Spinal cord (tissue), 10 donors: Measurements from ENCODE around the gene MYO1D. TPM values are rescaled to one million over a fixed set of nuclear protein-coding genes. Genes with fewer than 3 reads are reported as not detected.
"Not testable (repeated sequence)": the region's sequence is repeated elsewhere in the genome, so short reads cannot be mapped to it uniquely, and the experiment has no call there.

Experiments used
- DNase-seq, 6 donors: peaks; one replicate each; pipeline versions ENCODE4 v3.0.0 to v3.0.0-alpha.2; 2013 to 2015; ENCODE audit warnings: low spot score in 6 of 6, low read depth in 4 of 6
- H3K27ac ChIP-seq: one replicate; pipeline ENCODE4 v1.5.1; 2013; ENCODE audit warnings: low read depth, low read length, control low read depth
- H3K27me3 ChIP-seq: one replicate; pipeline ENCODE4 v1.6.1; 2013; ENCODE audit warnings: low read length; ENCODE audit not compliant: control insufficient read depth, insufficient read depth
- H3K36me3 ChIP-seq: one replicate; pipeline ENCODE4 v1.6.1; 2013; ENCODE audit warnings: low read length; ENCODE audit not compliant: control insufficient read depth, insufficient read depth
- H3K4me1 ChIP-seq: one replicate; pipeline ENCODE4 v1.6.1; 2013; ENCODE audit warnings: low read length; ENCODE audit not compliant: control insufficient read depth, insufficient read depth
- H3K4me3 ChIP-seq: one replicate; pipeline ENCODE4 v1.5.1; 2013; ENCODE audit warnings: low read depth, low read length, control low read depth
- H3K9me3 ChIP-seq: one replicate; pipeline ENCODE4 v1.6.1; 2013; ENCODE audit warnings: low read length; ENCODE audit not compliant: control insufficient read depth, insufficient read depth
- WGBS: methylation state at CpG from one replicate; pipeline ENCODE4 v1.1.5; 2013; ENCODE audit warnings: missing lambda C conversion rate; ENCODE audit not compliant: insufficient coverage; 5-methylcytosine and 5-hydroxymethylcytosine counted together
- polyA plus RNA-seq, 2 donors: library from polyadenylated mRNA; unstranded; fragments of 120-200 nt; gene quantifications; one replicate each; pipeline ENCODE4 v1.2.1, GENCODE V29; 2013; ENCODE audit not compliant: insufficient read length in 2 of 2
- total RNA-seq, 2 donors: library from RNA; depleted of rRNA in 1 of 2; stranded (reverse); fragments of 120-200 nt in 1 of 2; fragments of >200 nt in 1 of 2; gene quantifications; one replicate each; pipeline versions ENCODE4 v1.2.3 to v1.2.4, GENCODE V29; 2013 to 2014
- donor health status: healthy.

MYO1D gene
- total and polyA plus RNA-seq, 4 donors, result 5.0 to 29.1 (median 9.2) TPM

DNA sequence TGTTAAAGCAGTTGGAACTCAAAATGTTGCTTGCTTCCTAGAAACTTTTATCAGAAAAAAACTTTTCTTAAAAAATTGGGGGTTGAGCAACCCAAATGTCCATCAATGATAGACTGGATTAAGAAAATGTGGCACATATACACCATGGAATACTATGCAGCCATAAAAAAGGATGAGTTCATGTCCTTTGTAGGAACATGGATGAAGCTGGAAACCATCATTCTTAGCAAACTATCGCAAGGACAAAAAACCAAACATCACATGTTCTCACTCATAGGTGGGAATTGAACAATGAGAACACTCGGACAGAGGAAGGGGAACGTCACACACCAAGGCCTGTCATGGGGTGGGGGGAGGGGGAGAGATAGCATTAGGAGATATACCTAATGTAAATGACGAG lies 137.8 kb downstream of the MYO1D start:
- not testable (repeated sequence) for DNase-seq, H3K9me3 ChIP-seq, H3K27ac ChIP-seq, H3K4me3 ChIP-seq, H3K36me3 ChIP-seq, H3K27me3 ChIP-seq, H3K4me1 ChIP-seq
- no CpG with 5 or more reads among the region's 4 CpGs for WGBS

DNA sequence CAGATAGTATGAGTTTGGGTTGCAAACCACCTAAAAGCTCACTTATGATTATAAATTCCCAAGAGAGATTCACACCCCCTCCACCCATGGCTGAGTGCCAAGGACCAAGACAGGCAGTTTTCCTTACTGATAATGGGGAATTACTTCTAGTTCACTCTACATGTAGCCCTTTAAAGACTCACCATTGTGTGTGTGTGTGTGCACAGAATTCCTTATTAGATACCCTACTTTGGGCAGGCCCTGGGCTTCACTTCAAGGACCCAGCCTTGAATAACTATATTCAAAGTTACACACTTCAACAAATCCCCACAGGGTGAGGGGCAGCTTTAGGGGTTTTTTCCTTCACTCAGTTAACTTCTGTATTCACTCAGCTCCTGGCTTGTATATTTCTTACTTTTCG lies 143.5 kb downstream of the MYO1D start:
- DNase-seq, result peak in 2 of 6 donors; percentile 40 to 62
- Histone ChIP-seq H3K4me3 (no peak overlapping the region), H3K27ac (peak overlapping the region; percentile 25), H3K36me3 (peaks cover 7% of the 10 kb centered on the region), H3K4me1 (no peaks in the 10 kb centered on the region), H3K9me3 (peaks cover 4% of the 10 kb centered on the region), H3K27me3 (no peaks in the 10 kb centered on the region)
- no CpG with 5 or more reads among the region's 1 CpG for WGBS

- peak overlapping the region; percentile 25 for H3K27ac ChIP-seq
- H3K36me3 ChIP-seq, result peaks cover 7% of the 10 kb centered on the region
- peaks cover 4% of the 10 kb centered on the region for H3K9me3 ChIP-seq
- peak in 2 of 6 donors; percentile 20 to 31 for DNase-seq
- no peaks in the 10 kb centered on the region for H3K4me1 ChIP-seq
- H3K4me3 ChIP-seq, result no peak overlapping the region
- no peaks in the 10 kb centered on the region for H3K27me3 ChIP-seq
- WGBS, result 61% methylated on average over 5 of the region's 6 CpGs
Measured at GRCh38 chr17:32732900-32733299, 144.0 kb downstream of the MYO1D start.

- no peaks in the 10 kb centered on the region for H3K4me1 ChIP-seq
- H3K27ac ChIP-seq, result no peak overlapping the region
- H3K36me3 ChIP-seq, result peaks cover 7% of the 10 kb centered on the region
- H3K9me3 ChIP-seq, result peaks cover 4% of the 10 kb centered on the region
- 100% methylated on average over 2 of the region's 2 CpGs for WGBS
- no peak overlapping the region for H3K4me3 ChIP-seq
- no peaks in the 10 kb centered on the region for H3K27me3 ChIP-seq
- no peak for DNase-seq
Measured at GRCh38 chr17:32732296-32732642, 144.7 kb downstream of the MYO1D start.

- WGBS, result 96% methylated on average over 13 of the region's 13 CpGs
- Histone ChIP-seq H3K27ac (no peak overlapping the region), H3K36me3 (peaks cover 7% of the 10 kb centered on the region), H3K27me3 (no peaks in the 10 kb centered on the region), H3K9me3 (peaks cover 4% of the 10 kb centered on the region), H3K4me1 (no peaks in the 10 kb centered on the region), H3K4me3 (no peak overlapping the region)
- no peak for DNase-seq
Measured at GRCh38 chr17:32731556-32732295, 145.2 kb downstream of the MYO1D start.

GRCh38 chr17:32727681-32728080 lies 149.2 kb downstream of the MYO1D start:
- Histone ChIP-seq H3K36me3 (peaks cover 3% of the 10 kb centered on the region), H3K27ac (no peak overlapping the region), H3K27me3 (no peaks in the 10 kb centered on the region), H3K4me1 (no peaks in the 10 kb centered on the region), H3K9me3 (peaks cover 4% of the 10 kb centered on the region), H3K4me3 (no peak overlapping the region)
- peak in 1 of 6 donors; percentile 65 for DNase-seq

GRCh38 chr17:32725697-32726096 lies 151.2 kb downstream of the MYO1D start:
- H3K4me1 ChIP-seq, result no peaks in the 10 kb centered on the region
- DNase-seq, result no peak
- H3K27me3 ChIP-seq, result no peaks in the 10 kb centered on the region
- H3K9me3 ChIP-seq, result no peaks in the 10 kb centered on the region
- WGBS, result no CpG with 5 or more reads among the region's 1 CpG
- no peak overlapping the region for H3K4me3 ChIP-seq
- H3K36me3 ChIP-seq, result no peaks in the 10 kb centered on the region
- H3K27ac ChIP-seq, result no peak overlapping the region

GRCh38 chr17:32723310-32723955 lies 153.5 kb downstream of the MYO1D start:
- Histone ChIP-seq H3K4me1 (no peaks in the 10 kb centered on the region), H3K4me3 (no peak overlapping the region), H3K36me3 (no peaks in the 10 kb centered on the region), H3K9me3 (no peaks in the 10 kb centered on the region), H3K27me3 (no peaks in the 10 kb centered on the region), H3K27ac (no peak overlapping the region)
- DNase-seq, result no peak
- WGBS, result 79% methylated on average over 4 of the region's 5 CpGs

DNA sequence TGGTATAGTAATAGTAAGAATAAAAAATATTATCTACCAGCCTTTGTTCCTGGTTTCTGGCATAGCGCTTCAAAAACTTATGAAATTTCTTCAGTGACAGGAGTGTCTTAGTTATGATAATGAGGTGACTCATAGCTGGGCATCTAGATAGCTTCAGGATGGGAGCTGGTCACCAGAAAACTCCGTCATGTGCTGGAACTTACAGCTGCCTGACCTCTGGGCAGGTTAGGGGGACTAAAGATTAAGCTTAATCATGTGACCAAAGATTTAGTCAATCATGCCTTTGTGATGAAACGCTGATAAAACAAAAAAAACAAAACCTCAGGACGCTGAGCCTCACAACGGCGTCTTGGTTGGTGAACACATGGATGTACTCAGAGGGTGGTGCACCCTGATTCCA lies 154.2 kb downstream of the MYO1D start:
- Histone ChIP-seq H3K4me1 (no peaks in the 10 kb centered on the region), H3K9me3 (no peaks in the 10 kb centered on the region), H3K27ac (no peak overlapping the region), H3K4me3 (no peak overlapping the region), H3K36me3 (no peaks in the 10 kb centered on the region), H3K27me3 (no peaks in the 10 kb centered on the region)
- DNase-seq, result no peak
- 94% methylated on average over 5 of the region's 6 CpGs for WGBS

DNA sequence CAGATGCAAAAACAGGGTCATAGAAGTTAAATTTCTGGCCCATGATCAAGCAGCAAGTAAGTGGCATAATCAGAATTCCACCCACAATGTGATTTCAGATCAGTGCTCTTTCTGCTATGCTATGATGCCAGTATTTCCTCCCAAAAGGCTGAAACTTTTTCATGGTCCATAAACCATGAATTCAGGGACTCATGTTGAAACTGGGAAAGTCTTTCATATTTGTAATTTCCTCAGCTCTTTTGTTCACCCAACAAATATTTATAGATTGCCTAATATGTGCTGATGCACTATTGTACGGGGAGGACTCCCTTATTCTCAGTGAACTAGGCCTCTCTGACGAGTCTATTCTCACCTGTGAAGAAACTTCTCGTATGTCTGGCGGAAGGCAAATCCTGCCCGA lies 156.3 kb downstream of the MYO1D start:
- Histone ChIP-seq H3K27ac (no peak overlapping the region), H3K4me3 (no peak overlapping the region), H3K27me3 (no peaks in the 10 kb centered on the region), H3K4me1 (no peaks in the 10 kb centered on the region), H3K9me3 (no peaks in the 10 kb centered on the region), H3K36me3 (no peaks in the 10 kb centered on the region)
- 93% methylated on average over 5 of the region's 5 CpGs for WGBS
- peak in 1 of 6 donors; percentile 18 for DNase-seq
